PFSK-1 (cell line): ENCODE results near the gene RETREG1.

Source experiments
- FOXP2 ChIP-seq: optimal IDR thresholded peaks from 2 replicates; pipeline ENCODE3; 2011; ENCODE audit warnings: borderline replicate concordance, control low read depth, inconsistent platforms; ENCODE audit not compliant: insufficient read depth; ENCODE audit errors: extremely low read length, extremely low read depth
- POLR2AphosphoS5 ChIP-seq: IDR thresholded peaks from 2 replicates; pipeline ENCODE4 v1.6.1; 2012; ENCODE audit warnings: low read depth, mild to moderate bottlenecking, control low read depth, low read length, moderate library complexity
- REST ChIP-seq, 2 experiments: IDR thresholded peaks; 2 replicates each; pipeline versions ENCODE4 v1.6.1 to v1.8.0; 2011 to 2012; ENCODE audit warnings: low read depth in 2 of 2, low read length in 2 of 2, control low read depth in 1 of 2, inconsistent platforms in 1 of 2, mild to moderate bottlenecking in 1 of 2, moderate library complexity in 1 of 2; ENCODE audit not compliant: insufficient read depth in 1 of 2
- SIN3A ChIP-seq: IDR thresholded peaks from 2 replicates; pipeline ENCODE4 v1.6.1; 2012; ENCODE audit warnings: mild to moderate bottlenecking, low read length, moderate library complexity, borderline replicate concordance; ENCODE audit not compliant: insufficient read depth
- TAF1 ChIP-seq: IDR thresholded peaks from 2 replicates; pipeline ENCODE4 v1.6.1; 2012; ENCODE audit warnings: low read length, control low read depth, borderline replicate concordance; ENCODE audit not compliant: insufficient read depth

GRCh38 chr5:16606628-16607027 lies 10.2 kb downstream of the RETREG1 start:
- no peak for TF ChIP-seq REST (IDR thresholded peaks at IDR 0.05; ENCODE audit: insufficient read depth in 1 of 2, low read depth in 2 of 2, low read length in 2 of 2)
- TF ChIP-seq TAF1, result no peak
- no peak for TF ChIP-seq POLR2AphosphoS5
- no peak for TF ChIP-seq FOXP2
- TF ChIP-seq SIN3A, result no peak
